ENCODE results near the gene TRAP1. TPM values are rescaled to one million over a fixed set of nuclear protein-coding genes. Genes with fewer than 3 reads are reported as not detected.

The TRAP1 gene
- total RNA-seq, 2 experiments from 2014 or later = 68.0 to 75.9 TPM

GRCh38 chr16:3744018-3744417 is 26.7 kb upstream of the TRAP1 start:
- H3K4me3 ChIP-seq (ENCODE audit: low read length) = no peak overlapping the region
- POLR2A ChIA-PET = no interaction called here
- TF ChIP-seq CTCF (IDR thresholded peaks at IDR 0.05) = no peak
- no peaks in the 10 kb centered on the region for H3K9me3 Mint-ChIP-seq
- H3K36me3 Mint-ChIP-seq (ENCODE audit: low read depth) = peaks cover 95% of the 10 kb centered on the region
- no peaks in the 10 kb centered on the region for H3K27me3 ChIP-seq (ENCODE audit: control insufficient read depth in 1 of 2, insufficient read depth in 2 of 2, low read length in 2 of 2)
- DNase-seq (no peak), ATAC-seq (ENCODE audit: poor library complexity) (no peak)
- H3K4me1 ChIP-seq (ENCODE audit: insufficient read depth, low read length) = no peaks in the 10 kb centered on the region
- H3K4me1 Mint-ChIP-seq (ENCODE audit: low read depth) = no peaks in the 10 kb centered on the region
- no peak overlapping the region for H3K27ac Mint-ChIP-seq
- no peaks in the 10 kb centered on the region for H3K27me3 Mint-ChIP-seq
- peaks cover 88% of the 10 kb centered on the region for H3K36me3 ChIP-seq (ENCODE audit: insufficient read depth, low read length)
- no peak overlapping the region for H3K27ac ChIP-seq (ENCODE audit: low read depth in 1 of 2, low read length in 2 of 2)
- intact Hi-C loops (cut with DNase I, micrococcal nuclease) = loop anchor here in 1 of 2 experiments (5.0 kb wide), 1 partner anchor 57 kb away; no protein-coding TSS in a partner anchor
- CTCF ChIA-PET = no interaction called here
- H3K9me3 ChIP-seq (ENCODE audit: control insufficient read depth in 1 of 2, insufficient read depth in 1 of 2, low read length in 2 of 2) = no peaks in the 10 kb centered on the region
- no peak overlapping the region for H3K4me3 Mint-ChIP-seq

GRCh38 chr16:3740934-3741333 is 23.6 kb upstream of the TRAP1 start:
- ChIA-PET POLR2A (no interaction called here), CTCF (no interaction called here)
- H3K4me3 Mint-ChIP-seq = no peak overlapping the region
- no peaks in the 10 kb centered on the region for H3K4me1 ChIP-seq (ENCODE audit: insufficient read depth, low read length)
- intact Hi-C loops (cut with DNase I, micrococcal nuclease) = loop anchor here in 1 of 2 experiments (5.0 kb wide), 1 partner anchor 54 kb away; no protein-coding TSS in a partner anchor
- H3K36me3 ChIP-seq (ENCODE audit: insufficient read depth, low read length) = peaks cover 90% of the 10 kb centered on the region
- TF ChIP-seq CTCF (IDR thresholded peaks at IDR 0.05) = no peak
- H3K27ac Mint-ChIP-seq = no peak overlapping the region
- H3K4me3 ChIP-seq (ENCODE audit: low read length) = no peak overlapping the region
- no peaks in the 10 kb centered on the region for H3K27me3 ChIP-seq (ENCODE audit: control insufficient read depth in 1 of 2, insufficient read depth in 2 of 2, low read length in 2 of 2)
- H3K4me1 Mint-ChIP-seq (ENCODE audit: low read depth) = no peaks in the 10 kb centered on the region
- DNase-seq = no peak
- H3K9me3 Mint-ChIP-seq = no peaks in the 10 kb centered on the region
- H3K27ac ChIP-seq (ENCODE audit: low read depth in 1 of 2, low read length in 2 of 2) = no peak overlapping the region
- no peak for ATAC-seq (ENCODE audit: poor library complexity)
- H3K9me3 ChIP-seq (ENCODE audit: control insufficient read depth in 1 of 2, insufficient read depth in 1 of 2, low read length in 2 of 2) = no peaks in the 10 kb centered on the region
- H3K36me3 Mint-ChIP-seq (ENCODE audit: low read depth) = peaks cover 97% of the 10 kb centered on the region
- H3K27me3 Mint-ChIP-seq = no peaks in the 10 kb centered on the region

- H3K36me3 ChIP-seq (ENCODE audit: insufficient read depth, low read length) = peaks cover 90% of the 10 kb centered on the region
- CTCF ChIA-PET = interaction anchor here (0.6 kb wide), 1 partner anchor 199 kb away, joined by 3 read pairs; no protein-coding TSS in a partner anchor
- no peaks in the 10 kb centered on the region for H3K27me3 ChIP-seq (ENCODE audit: control insufficient read depth in 1 of 2, insufficient read depth in 2 of 2, low read length in 2 of 2)
- no peak for TF ChIP-seq CTCF (IDR thresholded peaks at IDR 0.05)
- Mint-ChIP-seq H3K4me3 (no peak overlapping the region), H3K36me3 (ENCODE audit: low read depth) (peaks cover 96% of the 10 kb centered on the region), H3K9me3 (no peaks in the 10 kb centered on the region), H3K27me3 (no peaks in the 10 kb centered on the region), H3K4me1 (ENCODE audit: low read depth) (no peaks in the 10 kb centered on the region), H3K27ac (no peak overlapping the region)
- intact Hi-C loops (cut with DNase I, micrococcal nuclease) = loop anchor here in 1 of 2 experiments (5.0 kb wide), 1 partner anchor 53 kb away; no protein-coding TSS in a partner anchor
- H3K4me3 ChIP-seq (ENCODE audit: low read length) = no peak overlapping the region
- H3K9me3 ChIP-seq (ENCODE audit: control insufficient read depth in 1 of 2, insufficient read depth in 1 of 2, low read length in 2 of 2) = no peaks in the 10 kb centered on the region
- ATAC-seq (ENCODE audit: poor library complexity) = no peak
- H3K27ac ChIP-seq (ENCODE audit: low read depth in 1 of 2, low read length in 2 of 2) = no peak overlapping the region
- POLR2A ChIA-PET = no interaction called here
- DNase-seq = no peak
- no peaks in the 10 kb centered on the region for H3K4me1 ChIP-seq (ENCODE audit: insufficient read depth, low read length)
Measured at GRCh38 chr16:3740186-3740585, 22.9 kb upstream of the TRAP1 start.

Measured in CD4-positive, alpha-beta T cell (primary cell).